ENCODE results near the gene NXT1.

- TF ChIP-seq POLR2A (IDR thresholded peaks at IDR 0.05; ENCODE audit: low read depth, low read length): no peak
- no peak for TF ChIP-seq POLR2AphosphoS5 (IDR thresholded peaks at IDR 0.05; ENCODE audit: low read depth, low read length)
- no peak for TF ChIP-seq TAF1 (IDR thresholded peaks at IDR 0.05; ENCODE audit: low read depth, low read length)
- no peak for TF ChIP-seq POU2F2 (IDR thresholded peaks at IDR 0.05; ENCODE audit: low read depth, low read length)
- no peak for TF ChIP-seq PAX5 (IDR thresholded peaks at IDR 0.05; ENCODE audit: insufficient read depth, low read length, severe bottlenecking)
These were observed 16.5 kb upstream of the NXT1 start for GRCh38 chr20:23334111-23334510.

Measured in GM12891 (cell line).